Hypothalamus (tissue), 51 donors: ENCODE measurements around the gene SERGEF.

Source experiments
- DNase-seq, 51 donors: peaks; one replicate each; lab custom pipeline; 2025; lab: John Stamatoyannopoulos, UW

SERGEF gene

GRCh38 chr11:17954395-17955252 is 58.2 kb downstream of the SERGEF start:
- DNase-seq: peak in 1 of 51 donors; percentile 30

- DNase-seq: no peak
Observed at GRCh38 chr11:17952487-17952886, 60.4 kb downstream of the SERGEF start.

GRCh38 chr11:17951685-17952388 is 61.0 kb downstream of the SERGEF start:
- no peak for DNase-seq

- DNase-seq: no peak
Observed at GRCh38 chr11:17950644-17951043, 62.2 kb downstream of the SERGEF start.

- DNase-seq: no peak
Observed at GRCh38 chr11:17948296-17948695, 64.6 kb downstream of the SERGEF start.

- DNase-seq: no peak
Observed at GRCh38 chr11:17939542-17939941, 73.3 kb downstream of the SERGEF start.

- DNase-seq: no peak
Observed at GRCh38 chr11:17936790-17937189, 76.1 kb downstream of the SERGEF start.

GRCh38 chr11:17934194-17934593 is 78.7 kb downstream of the SERGEF start:
- no peak for DNase-seq

- DNase-seq: no peak
Observed at GRCh38 chr11:17933708-17934107, 79.1 kb downstream of the SERGEF start.

GRCh38 chr11:17932472-17932871 is 80.4 kb downstream of the SERGEF start:
- DNase-seq: no peak

GRCh38 chr11:17931595-17931994 is 81.3 kb downstream of the SERGEF start:
- no peak for DNase-seq

- DNase-seq: no peak
Observed at GRCh38 chr11:17930544-17931125, 82.2 kb downstream of the SERGEF start.

GRCh38 chr11:17929171-17929570 is 83.7 kb downstream of the SERGEF start:
- DNase-seq: no peak

- DNase-seq: no peak
Observed at GRCh38 chr11:17927681-17928343, 85.0 kb downstream of the SERGEF start.

- no peak for DNase-seq
Observed at GRCh38 chr11:17927041-17927440, 85.8 kb downstream of the SERGEF start.

- DNase-seq: no peak
Observed at GRCh38 chr11:17924713-17925112, 88.1 kb downstream of the SERGEF start.

GRCh38 chr11:17923217-17923616 is 89.6 kb downstream of the SERGEF start:
- peak in 10 of 51 donors; percentile 1 to 33 (median 8) for DNase-seq

GRCh38 chr11:17922416-17922788 is 90.4 kb downstream of the SERGEF start:
- no peak for DNase-seq

- no peak for DNase-seq
Observed at GRCh38 chr11:17921659-17922415, 91.0 kb downstream of the SERGEF start.

GRCh38 chr11:17918049-17918605 is 94.7 kb downstream of the SERGEF start:
- no peak for DNase-seq
